OCI-LY1 (cell line): ENCODE data around the gene CTNS.

Experiments
- H2AFZ ChIP-seq: fragments of 200-600 bp; sonication (generic), shearing (Covaris generic); 2 replicates; pipeline ENCODE4 v1.6.0; 2014; ENCODE audit warnings: antibody characterized with exemption, mild to moderate bottlenecking, low read length
- H3F3A ChIP-seq: fragments of 200-600 bp; sonication (generic), shearing (Covaris generic); 2 replicates; pipeline ENCODE4 v1.6.0; 2014; ENCODE audit warnings: mild to moderate bottlenecking, antibody characterized with exemption, low read length, moderate library complexity; ENCODE audit not compliant: insufficient read depth
- H3K27ac ChIP-seq: fragments of 200-600 bp; sonication (generic); 2 replicates; pipeline ENCODE4 v1.5.1; 2014; ENCODE audit warnings: low read length, mixed run types, mild to moderate bottlenecking, low read depth; ENCODE audit not compliant: poor library complexity, severe bottlenecking
- H3K27me3 ChIP-seq: fragments of 200-600 bp; sonication (generic); 2 replicates; pipeline ENCODE4 v1.6.0; 2014; ENCODE audit warnings: antibody characterized with exemption, mild to moderate bottlenecking, low read length, moderate library complexity; ENCODE audit not compliant: insufficient read depth
- H3K36me3 ChIP-seq: fragments of 200-600 bp; sonication (generic); 2 replicates; pipeline ENCODE4 v1.6.1; 2014; ENCODE audit warnings: mild to moderate bottlenecking, antibody characterized with exemption, low read length, moderate library complexity, mixed read lengths; ENCODE audit not compliant: insufficient read depth
- H3K4me1 ChIP-seq: fragments of 200-600 bp; sonication (generic); 2 replicates; pipeline ENCODE4 v1.5.1; 2014; ENCODE audit warnings: mild to moderate bottlenecking, low read length, moderate library complexity; ENCODE audit not compliant: insufficient read depth, severe bottlenecking
- H3K4me2 ChIP-seq: fragments of 200-600 bp; sonication (generic), shearing (Covaris generic); 2 replicates; pipeline ENCODE4 v1.6.1; 2014; ENCODE audit warnings: low read length
- H3K4me3 ChIP-seq: fragments of 200-600 bp; sonication (generic); 2 replicates; pipeline ENCODE4 v1.5.1; 2014; ENCODE audit warnings: low read length, low read depth, mild to moderate bottlenecking, mixed read lengths; ENCODE audit not compliant: poor library complexity, severe bottlenecking
- H3K79me2 ChIP-seq: fragments of 200-600 bp; shearing (Covaris generic); 2 replicates; pipeline ENCODE4 v1.6.1; 2016; ENCODE audit warnings: mixed run types, low read length, mixed read lengths; ENCODE audit not compliant: insufficient read depth
- H3K9ac ChIP-seq: fragments of 200-600 bp; sonication (generic), shearing (Covaris generic); 2 replicates; pipeline ENCODE4 v1.6.1; 2014; ENCODE audit warnings: mild to moderate bottlenecking, low read length, mixed read lengths
- H3K9me2 ChIP-seq: fragments of 200-600 bp; sonication (generic), shearing (Covaris generic); 2 replicates; pipeline ENCODE4 v1.6.1; 2014; ENCODE audit warnings: low read depth, mild to moderate bottlenecking, low read length, mixed read lengths
- H3K9me3 ChIP-seq: fragments of 200-600 bp; shearing (Covaris generic); 2 replicates; pipeline ENCODE4 v1.6.1; 2014; ENCODE audit warnings: low read length, mixed read lengths
- H4K20me1 ChIP-seq: fragments of 200-600 bp; sonication (generic), shearing (Covaris generic); 2 replicates; pipeline ENCODE4 v1.6.0; 2016; ENCODE audit warnings: mild to moderate bottlenecking, low read length; ENCODE audit not compliant: insufficient read depth
- EZH2 ChIP-seq: fragments of 200-600 bp; sonication (generic), shearing (Covaris generic); IDR thresholded peaks from 2 replicates; pipeline ENCODE4 v1.8.0; 2017; ENCODE audit warnings: borderline replicate concordance, mixed run types, mild to moderate bottlenecking, antibody characterized with exemption, low read length, moderate library complexity, mixed read lengths
- TF ChIP-seq, protein P1 (sequence below): fragments of 200-600 bp; sonication (generic), shearing (Covaris generic); IDR thresholded peaks from 2 replicates; pipeline ENCODE4 v1.5.1; 2017; ENCODE audit warnings: mild to moderate bottlenecking, antibody characterized with exemption, low read length, moderate library complexity, mixed read lengths

The CTNS gene

GRCh38 chr17:3672571-3672970, 36.0 kb downstream of the CTNS start:
- Histone ChIP-seq H3K9me3 (no peaks in the 10 kb centered on the region), H3K9ac (no peak overlapping the region), H2AFZ (no peak overlapping the region), H3K9me2 (no peaks in the 10 kb centered on the region), H3K36me3 (peaks cover 10% of the 10 kb centered on the region), H3K27me3 (no peaks in the 10 kb centered on the region), H3K4me3 (no peak overlapping the region), H4K20me1 (no peaks in the 10 kb centered on the region), H3K27ac (no peak overlapping the region), H3F3A (no peaks in the 10 kb centered on the region), H3K79me2 (0 out of 2 replicates have a peak, but pooled peaks cover 7% of the 10 kb centered on the region), H3K4me2 (no peak overlapping the region), H3K4me1 (peaks cover 19% of the 10 kb centered on the region)
- no peak for TF ChIP-seq EZH2
- TF ChIP-seq, protein P1, sequence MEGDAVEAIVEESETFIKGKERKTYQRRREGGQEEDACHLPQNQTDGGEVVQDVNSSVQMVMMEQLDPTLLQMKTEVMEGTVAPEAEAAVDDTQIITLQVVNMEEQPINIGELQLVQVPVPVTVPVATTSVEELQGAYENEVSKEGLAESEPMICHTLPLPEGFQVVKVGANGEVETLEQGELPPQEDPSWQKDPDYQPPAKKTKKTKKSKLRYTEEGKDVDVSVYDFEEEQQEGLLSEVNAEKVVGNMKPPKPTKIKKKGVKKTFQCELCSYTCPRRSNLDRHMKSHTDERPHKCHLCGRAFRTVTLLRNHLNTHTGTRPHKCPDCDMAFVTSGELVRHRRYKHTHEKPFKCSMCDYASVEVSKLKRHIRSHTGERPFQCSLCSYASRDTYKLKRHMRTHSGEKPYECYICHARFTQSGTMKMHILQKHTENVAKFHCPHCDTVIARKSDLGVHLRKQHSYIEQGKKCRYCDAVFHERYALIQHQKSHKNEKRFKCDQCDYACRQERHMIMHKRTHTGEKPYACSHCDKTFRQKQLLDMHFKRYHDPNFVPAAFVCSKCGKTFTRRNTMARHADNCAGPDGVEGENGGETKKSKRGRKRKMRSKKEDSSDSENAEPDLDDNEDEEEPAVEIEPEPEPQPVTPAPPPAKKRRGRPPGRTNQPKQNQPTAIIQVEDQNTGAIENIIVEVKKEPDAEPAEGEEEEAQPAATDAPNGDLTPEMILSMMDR = no peak

DNA sequence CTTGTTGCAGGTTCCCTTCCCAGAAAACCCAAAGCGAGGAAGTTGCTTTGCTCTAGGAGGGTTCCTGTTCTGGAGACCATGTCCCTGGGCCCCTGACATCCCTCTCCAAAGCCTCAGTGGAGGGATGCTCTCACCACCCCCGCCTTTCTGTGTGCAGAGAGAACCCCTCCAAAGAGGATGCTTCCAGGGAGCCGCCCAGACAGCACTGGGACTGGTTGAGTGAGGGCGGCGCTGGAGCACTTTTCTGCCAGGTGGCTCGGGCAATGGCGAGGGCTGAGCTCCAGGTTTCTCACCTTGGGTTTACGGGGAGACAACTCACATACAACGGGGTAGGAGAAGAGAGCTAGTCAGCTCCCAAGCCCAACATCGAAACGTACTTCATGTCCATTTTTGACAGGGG, 39.3 kb downstream of the CTNS start:
- TF ChIP-seq, protein P1 = no peak
- no peak for TF ChIP-seq EZH2
- Histone ChIP-seq H3K36me3 (peaks cover 12% of the 10 kb centered on the region), H3K4me3 (no peak overlapping the region)

GRCh38 chr17:3678095-3678820, 41.7 kb downstream of the CTNS start:
- no peak for TF ChIP-seq EZH2
- TF ChIP-seq, protein P1 = no peak
- H3K36me3 ChIP-seq = peaks cover 19% of the 10 kb centered on the region; the same call in 1 of the 2 replicates
- no peaks in the 10 kb centered on the region for H3F3A ChIP-seq
- no peak overlapping the region for H3K9ac ChIP-seq
- no peak overlapping the region for H2AFZ ChIP-seq
- H3K4me1 ChIP-seq = no peaks in the 10 kb centered on the region
- no peaks in the 10 kb centered on the region for H3K79me2 ChIP-seq
- H3K4me3 ChIP-seq = no peak overlapping the region
- no peak overlapping the region for H3K4me2 ChIP-seq
- H3K27ac ChIP-seq = no peak overlapping the region
- H3K9me2 ChIP-seq = no peaks in the 10 kb centered on the region
- H4K20me1 ChIP-seq = no peaks in the 10 kb centered on the region
- no peaks in the 10 kb centered on the region for H3K27me3 ChIP-seq
- H3K9me3 ChIP-seq = no peaks in the 10 kb centered on the region

More for the DNA sequence above, 39.3 kb downstream of the CTNS start:
- no peak overlapping the region for H3K4me2 ChIP-seq
- H3K27me3 ChIP-seq = no peaks in the 10 kb centered on the region
- H2AFZ ChIP-seq = no peak overlapping the region
- no peak overlapping the region for H3K9ac ChIP-seq
- H4K20me1 ChIP-seq = no peaks in the 10 kb centered on the region
- H3K4me1 ChIP-seq = no peaks in the 10 kb centered on the region
- H3K9me3 ChIP-seq = no peaks in the 10 kb centered on the region
- no peaks in the 10 kb centered on the region for H3K9me2 ChIP-seq
- no peak overlapping the region for H3K27ac ChIP-seq
- H3K79me2 ChIP-seq = no peaks in the 10 kb centered on the region
- no peaks in the 10 kb centered on the region for H3F3A ChIP-seq
